Endothelial cell of umbilical vein (primary cell): ENCODE measurements around the gene TSPAN18. TPM values are rescaled to one million over a fixed set of nuclear protein-coding genes. Genes with fewer than 3 reads are reported as not detected.

Experiments used
- BruUV-seq: library from RNA; stranded (reverse); fragments of 400-500 nt; replicated peaks from 2 replicates; lab custom pipeline; 2021; lab: Mats Ljungman, UMichigan
- CTCF ChIA-PET: fragments of 300-600, 350-600 bp; sonication (Branson Sonifier 250); formaldehyde crosslinking; loops from one replicate; lab custom pipeline; 2021; ENCODE audit warnings: antibody characterized with exemption, inconsistent platforms; lab: Charles Lee
- POLR2A ChIA-PET: fragments of 300-600, 350-600 bp; sonication (Branson Sonifier 250); formaldehyde crosslinking; loops from one replicate; lab custom pipeline; 2021; ENCODE audit warnings: antibody characterized with exemption, inconsistent platforms; lab: Charles Lee
- DNase-seq: peaks from one replicate; pipeline ENCODE4 v3.0.0-alpha.2; 2011; ENCODE audit warnings: low read depth, low spot score
- FAIRE-seq: peaks from 2 replicates; lab custom pipeline; 2011; peaks lifted over from hg19 to GRCh38; lab: Jason Lieb, UNC
- H2AFZ ChIP-seq: 2 replicates; pipeline ENCODE4 v1.6.0; 2012; ENCODE audit warnings: low read depth, low read length, control low read depth, inconsistent platforms
- H3K27ac ChIP-seq: 2 replicates; pipeline ENCODE4 v1.5.1; 2011; ENCODE audit warnings: low read depth, mild to moderate bottlenecking, control low read depth, low read length, moderate library complexity; ENCODE audit not compliant: insufficient read depth
- H3K27me3 ChIP-seq, 2 experiments: 2 replicates each; pipeline versions ENCODE4 v1.6.0 to v1.6.1; 2011; ENCODE audit warnings: low read length in 2 of 2, mixed read lengths in 1 of 2; ENCODE audit not compliant: control insufficient read depth in 2 of 2, insufficient read depth in 2 of 2
- H3K36me3 ChIP-seq, 2 experiments: 2 replicates in 1 of 2; 3 replicates in 1 of 2; pipeline ENCODE4 v1.5.1; 2011; ENCODE audit warnings: low read length in 2 of 2, mild to moderate bottlenecking in 1 of 2, moderate library complexity in 1 of 2; ENCODE audit not compliant: control insufficient read depth in 2 of 2, insufficient read depth in 2 of 2; ENCODE audit errors: extremely low read depth in 1 of 2
- H3K4me1 ChIP-seq: 3 replicates; pipeline ENCODE4 v1.5.1; 2011; ENCODE audit warnings: mild to moderate bottlenecking, low read length; ENCODE audit not compliant: control insufficient read depth, insufficient read depth; ENCODE audit errors: extremely low read depth
- H3K4me2 ChIP-seq: 2 replicates; pipeline ENCODE4 v1.6.1; 2011; ENCODE audit warnings: low read length, control low read depth, mixed read lengths; ENCODE audit not compliant: insufficient read depth
- H3K4me3 ChIP-seq, 3 experiments: fragments of 200-600 bp in 1 of 3; sonication (generic), shearing (Covaris generic) in 1 of 3; replicated peaks in 1 of 3; 2 replicates each; pipeline ENCODE4 v1.5.1; 2011 to 2016; ENCODE audit warnings: control low read depth in 3 of 3, low read length in 3 of 3, mild to moderate bottlenecking in 2 of 3, inconsistent platforms in 1 of 3, low read depth in 1 of 3, moderate library complexity in 1 of 3; ENCODE audit not compliant: insufficient read depth in 1 of 3
- H3K79me2 ChIP-seq: 2 replicates; pipeline ENCODE4 v1.6.0; 2012; ENCODE audit warnings: low read length, inconsistent platforms; ENCODE audit not compliant: control insufficient read depth, insufficient read depth
- H3K9ac ChIP-seq: replicated peaks from 2 replicates; pipeline ENCODE3; 2011; ENCODE audit warnings: low read length, control low read depth; ENCODE audit not compliant: insufficient read depth; ENCODE audit errors: extremely low read depth
- H3K9me1 ChIP-seq: replicated peaks from 3 replicates; pipeline ENCODE4 v1.6.0; 2011; ENCODE audit warnings: mild to moderate bottlenecking, low read length; ENCODE audit not compliant: control insufficient read depth, insufficient read depth; ENCODE audit errors: extremely low read depth
- H3K9me3 ChIP-seq: replicated peaks from 2 replicates; pipeline ENCODE4 v1.5.1; 2012; ENCODE audit warnings: low read length, inconsistent platforms; ENCODE audit not compliant: control insufficient read depth, insufficient read depth
- H4K20me1 ChIP-seq: replicated peaks from 2 replicates; pipeline ENCODE3; 2011; ENCODE audit warnings: mild to moderate bottlenecking, low read length; ENCODE audit not compliant: control insufficient read depth, insufficient read depth; ENCODE audit errors: extremely low read depth
- EZH2 ChIP-seq: IDR thresholded peaks from 2 replicates; pipeline ENCODE4 v1.6.1; 2012; ENCODE audit warnings: borderline replicate concordance, low read depth, mild to moderate bottlenecking, moderate library complexity, low read length, inconsistent platforms; ENCODE audit not compliant: severe bottlenecking
- FOS ChIP-seq: IDR thresholded peaks from 2 replicates; pipeline ENCODE4 v1.6.1; 2011; ENCODE audit warnings: mild to moderate bottlenecking, low read length, moderate library complexity, borderline replicate concordance; ENCODE audit not compliant: insufficient read depth
- GATA2 ChIP-seq: IDR thresholded peaks from 2 replicates; pipeline ENCODE4 v1.7.0; 2011; ENCODE audit warnings: low read depth, mild to moderate bottlenecking, moderate library complexity, mixed read lengths, low read length; ENCODE audit not compliant: insufficient read length, insufficient read depth
- JUN ChIP-seq: IDR thresholded peaks from 2 replicates; pipeline ENCODE4 v1.6.1; 2011; ENCODE audit warnings: borderline replicate concordance, low read depth; ENCODE audit not compliant: insufficient read length, insufficient read depth
- MYC ChIP-seq: IDR thresholded peaks from one replicate; pipeline ENCODE4 v1.6.1; 2011; ENCODE audit warnings: mild to moderate bottlenecking, low read depth, low read length
- POLR2A ChIP-seq: IDR thresholded peaks from 2 replicates; pipeline ENCODE4 v1.6.1; 2012; ENCODE audit warnings: low read depth, mild to moderate bottlenecking, control low read depth, low read length
- POLR2AphosphoS5 ChIP-seq: IDR thresholded peaks from 2 replicates; pipeline ENCODE4 v1.6.1; 2012; ENCODE audit warnings: low read depth, mild to moderate bottlenecking, control low read depth, low read length, moderate library complexity; ENCODE audit not compliant: insufficient read depth
- dilution Hi-C: fragments of 300-500 bp; cut with MboI; formaldehyde crosslinking; loops from one replicate; pipeline ENCODE4 v1.15.0; 2019; ENCODE audit warnings: low sequenced_read_pairs; ENCODE audit not compliant: extremely low pct_ligation_motif_present
- intact Hi-C: fragments of 100-400 bp; cut with micrococcal nuclease; formaldehyde crosslinking; loops from one replicate; pipeline ENCODE4 v1.10.0; 2022
- polyA plus RNA-seq, 4 experiments: library from polyadenylated mRNA; depleted of rRNA in 3 of 4; stranded (reverse) in 3 of 4; unstranded in 1 of 4; fragments of >200 nt; gene quantifications; 2 replicates each; pipeline versions ENCODE4 v1.2.1 to v1.2.3, GENCODE V29; 2011 to 2012; ENCODE audit warnings: missing spikeins in 1 of 4
- total RNA-seq: library from RNA; stranded (reverse); gene quantifications from 2 replicates; pipeline ENCODE4 v1.2.3, GENCODE V29; 2021
- TF ChIP-seq, protein P1 (sequence below): IDR thresholded peaks from 2 replicates; pipeline ENCODE4 v1.6.1; 2011; ENCODE audit not compliant: insufficient read depth, insufficient read length
- TF ChIP-seq, protein P2 (sequence below), 2 donors: IDR thresholded peaks; 1 replicate in 1 of 2; 2 replicates in 1 of 2; pipeline ENCODE4 v1.5.1; 2011; ENCODE audit warnings: low read length in 2 of 2, mild to moderate bottlenecking in 2 of 2, moderate library complexity in 2 of 2, control low read depth in 1 of 2, inconsistent platforms in 1 of 2, low read depth in 1 of 2; ENCODE audit not compliant: insufficient read depth in 1 of 2; ENCODE audit errors: extremely low read depth in 1 of 2

TSPAN18 gene
- total and polyA plus RNA-seq, 2 donors (not counting 3 experiments of a cell fraction or from before 2014, with no cell fraction given), result 32.2 to 118 TPM

- no peaks in the 10 kb centered on the region for H3K9me3 ChIP-seq
- H3K9me1 ChIP-seq, result no peaks in the 10 kb centered on the region
- no peak for DNase-seq
- intact Hi-C loops (loop anchor here (5.0 kb wide), 2 partner anchors 48 to 358 kb away; no protein-coding TSS in a partner anchor), dilution Hi-C loops (no loop called here)
- H3K27ac ChIP-seq, result no peak overlapping the region
- H3K36me3 ChIP-seq, result no peaks in the 10 kb centered on the region
- H4K20me1 ChIP-seq, result no peaks in the 10 kb centered on the region
- H3K4me2 ChIP-seq, result no peak overlapping the region
- H3K9ac ChIP-seq, result no peak overlapping the region
- FAIRE-seq, result no peak
- no peak overlapping the region for H3K4me3 ChIP-seq
- no peak overlapping the region for H2AFZ ChIP-seq
- BruUV-seq, result no TSS peak
- ChIA-PET POLR2A (no interaction called here), CTCF (interaction anchor here (4.8 to 24.5 kb wide), 2 partner anchors 7 to 167 kb away, joined by 115 to 1618 read pairs; no protein-coding TSS in a partner anchor)
- no peaks in the 10 kb centered on the region for H3K79me2 ChIP-seq
- no peaks in the 10 kb centered on the region for H3K27me3 ChIP-seq
- H3K4me1 ChIP-seq, result no peaks in the 10 kb centered on the region
- TF ChIP-seq JUN (no peak), EZH2 (no peak), FOS (no peak), POLR2AphosphoS5 (no peak), GATA2 (no peak), POLR2A (no peak), MYC (no peak)
- TF ChIP-seq, protein P1, sequence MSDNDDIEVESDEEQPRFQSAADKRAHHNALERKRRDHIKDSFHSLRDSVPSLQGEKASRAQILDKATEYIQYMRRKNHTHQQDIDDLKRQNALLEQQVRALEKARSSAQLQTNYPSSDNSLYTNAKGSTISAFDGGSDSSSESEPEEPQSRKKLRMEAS, result no peak
- TF ChIP-seq, protein P2, sequence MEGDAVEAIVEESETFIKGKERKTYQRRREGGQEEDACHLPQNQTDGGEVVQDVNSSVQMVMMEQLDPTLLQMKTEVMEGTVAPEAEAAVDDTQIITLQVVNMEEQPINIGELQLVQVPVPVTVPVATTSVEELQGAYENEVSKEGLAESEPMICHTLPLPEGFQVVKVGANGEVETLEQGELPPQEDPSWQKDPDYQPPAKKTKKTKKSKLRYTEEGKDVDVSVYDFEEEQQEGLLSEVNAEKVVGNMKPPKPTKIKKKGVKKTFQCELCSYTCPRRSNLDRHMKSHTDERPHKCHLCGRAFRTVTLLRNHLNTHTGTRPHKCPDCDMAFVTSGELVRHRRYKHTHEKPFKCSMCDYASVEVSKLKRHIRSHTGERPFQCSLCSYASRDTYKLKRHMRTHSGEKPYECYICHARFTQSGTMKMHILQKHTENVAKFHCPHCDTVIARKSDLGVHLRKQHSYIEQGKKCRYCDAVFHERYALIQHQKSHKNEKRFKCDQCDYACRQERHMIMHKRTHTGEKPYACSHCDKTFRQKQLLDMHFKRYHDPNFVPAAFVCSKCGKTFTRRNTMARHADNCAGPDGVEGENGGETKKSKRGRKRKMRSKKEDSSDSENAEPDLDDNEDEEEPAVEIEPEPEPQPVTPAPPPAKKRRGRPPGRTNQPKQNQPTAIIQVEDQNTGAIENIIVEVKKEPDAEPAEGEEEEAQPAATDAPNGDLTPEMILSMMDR (IDR thresholded peaks at IDR 0.05; ENCODE audit: extremely low read depth in 1 of 2, insufficient read depth in 1 of 2, low read depth in 1 of 2, low read length in 2 of 2), result no peak
Observed at GRCh38 chr11:44934735-44935250, 208.0 kb downstream of the TSPAN18 start.
